GM12878 (cell line): ENCODE data around the gene CCL22. TPM values are rescaled to one million over a fixed set of nuclear protein-coding genes. Genes with fewer than 3 reads are reported as not detected.

ENCODE experiments used
- CEBPZ ChIP-seq: fragments of 150-350 bp; IDR thresholded peaks from 2 replicates; pipeline ENCODE4 v1.6.1; 2016; ENCODE audit warnings: low read depth, low read length
- CHD2 ChIP-seq: IDR thresholded peaks from 2 replicates; pipeline ENCODE4 v1.6.1; 2011; ENCODE audit warnings: low read depth, low read length, improper control_type of control experiment, borderline replicate concordance
- ETV6 ChIP-seq, 2 experiments: fragments of 450-650 bp in 1 of 2; IDR thresholded peaks in 1 of 2; conservative IDR thresholded peaks in 1 of 2; 2 replicates each; pipeline ENCODE4 v1.6.1; 2014; ENCODE audit warnings: antibody characterized with exemption in 1 of 2, borderline replicate concordance in 1 of 2, low read depth in 1 of 2, mild to moderate bottlenecking in 1 of 2, moderate library complexity in 1 of 2
- FOXM1 ChIP-seq: IDR thresholded peaks from 2 replicates; pipeline ENCODE4 v1.6.1; 2012; ENCODE audit warnings: low read depth, mild to moderate bottlenecking, inconsistent platforms, low read length, moderate library complexity
- GABPA ChIP-seq: IDR thresholded peaks from 2 replicates; pipeline ENCODE4 v1.6.1; 2014; ENCODE audit warnings: antibody characterized with exemption, low read depth, mild to moderate bottlenecking, inconsistent platforms
- HDAC6 ChIP-seq: fragments of 200-600 bp; sonication (generic); IDR thresholded peaks from one replicate; pipeline ENCODE4 v1.8.0; 2017; ENCODE audit warnings: antibody characterized with exemption; ENCODE audit not compliant: unreplicated experiment
- IRF4 ChIP-seq: IDR thresholded peaks from 2 replicates; pipeline ENCODE4 v1.6.1; 2011; ENCODE audit warnings: low read depth, low read length
- MEF2B ChIP-seq: fragments of 450-650 bp; IDR thresholded peaks from 2 replicates; pipeline ENCODE4 v1.6.1; 2018; ENCODE audit warnings: mild to moderate bottlenecking, moderate library complexity; ENCODE audit not compliant: partially characterized antibody, poor library complexity, severe bottlenecking
- PAX5 ChIP-seq: IDR thresholded peaks from 2 replicates; pipeline ENCODE4 v1.6.1; 2011; ENCODE audit warnings: low read depth, low read length, borderline replicate concordance
- RAD21 ChIP-seq: IDR thresholded peaks from 2 replicates; pipeline ENCODE4 v1.6.1; 2011; ENCODE audit warnings: mild to moderate bottlenecking, low read depth, low read length, moderate library complexity; ENCODE audit not compliant: insufficient read depth
- RCOR1 ChIP-seq: conservative IDR thresholded peaks from 2 replicates; pipeline ENCODE4 v1.6.1; 2012; ENCODE audit warnings: low read depth, low read length, improper control_type of control experiment
- RELB ChIP-seq: fragments of 450-650 bp; IDR thresholded peaks from 2 replicates; pipeline ENCODE4 v1.6.1; 2017; ENCODE audit warnings: low read depth, mild to moderate bottlenecking, moderate library complexity
- SKIL ChIP-seq: fragments of 450-650 bp; IDR thresholded peaks from 2 replicates; pipeline ENCODE4 v1.6.1; 2017; ENCODE audit warnings: mild to moderate bottlenecking, low read depth, inconsistent platforms; ENCODE audit not compliant: poor library complexity, severe bottlenecking
- SPI1 ChIP-seq: IDR thresholded peaks from 2 replicates; pipeline ENCODE4 v1.6.1; 2011; ENCODE audit warnings: low read depth, mild to moderate bottlenecking, low read length, moderate library complexity, borderline replicate concordance; ENCODE audit not compliant: insufficient read depth
- SUPT20H ChIP-seq: IDR thresholded peaks from 2 replicates; pipeline ENCODE4 v1.6.1; 2011; ENCODE audit warnings: low read depth, mild to moderate bottlenecking, low read length, moderate library complexity, borderline replicate concordance; ENCODE audit not compliant: control insufficient read depth
- WRNIP1 ChIP-seq: IDR thresholded peaks from 2 replicates; pipeline ENCODE4 v1.6.1; 2011; ENCODE audit warnings: low read depth, low read length, improper control_type of control experiment, borderline replicate concordance
- YY1 ChIP-seq: IDR thresholded peaks from 2 replicates; pipeline ENCODE4 v1.6.1; 2011; ENCODE audit warnings: low read depth, mild to moderate bottlenecking, low read length
- polyA plus RNA-seq, 11 experiments: library from polyadenylated mRNA; depleted of rRNA in 4 of 11; unstranded in 6 of 11; stranded (reverse) in 5 of 11; fragments of >200 nt; fragmentation: Nextera tagmentation in 4 of 11; fragmentation: Illumina TruSeq in 1 of 11; extraction: Ambion mirVana in 4 of 11; extraction: Trizol in 1 of 11; gene quantifications; 1 replicate in 1 of 11; 2 replicates in 10 of 11; pipeline versions ENCODE4 v1.2.1 to v1.2.3, GENCODE V29; 2011 to 2016; ENCODE audit warnings: inconsistent platforms in 2 of 11, missing spikeins in 2 of 11, low read depth in 1 of 11
- total RNA-seq, 4 experiments: library from RNA; depleted of rRNA in 3 of 4; stranded (reverse); fragments of >200 nt in 3 of 4; fragmentation: Illumina TruSeq in 1 of 4; extraction: Trizol in 1 of 4; gene quantifications; 2 replicates each; pipeline versions ENCODE4 v1.2.1 to v1.2.3, GENCODE V29; 2013 to 2021
- TF ChIP-seq, protein P1 (sequence below): IDR thresholded peaks from 2 replicates; pipeline ENCODE4 v1.6.1; 2011; ENCODE audit warnings: borderline replicate concordance, low read depth, mild to moderate bottlenecking, moderate library complexity, low read length; ENCODE audit not compliant: insufficient read depth, poor library complexity, severe bottlenecking
- TF ChIP-seq, protein P2 (sequence below): fragments of 450-650 bp; IDR thresholded peaks from 2 replicates; pipeline ENCODE4 v1.6.1; 2017; ENCODE audit warnings: mild to moderate bottlenecking

CCL22 gene
- total and polyA plus RNA-seq, 10 of the 15 experiments (the other 5 are each of a cell fraction or from before 2014, with no cell fraction given) = 38.0 to 704 (median 349) TPM

- TF ChIP-seq ETV6 (conservative IDR thresholded peaks at IDR 0.05 in 1 of 2, IDR thresholded peaks at IDR 0.05 in 1 of 2; ENCODE audit: borderline replicate concordance in 1 of 2, low read depth in 1 of 2) (peak in 1 of 2 experiments; percentile 64; a peak in 1 of 4 replicates), RAD21 (no peak), CEBPZ (no peak), FOXM1 (no peak), HDAC6 (no peak), RELB (no peak; the same call in 1 of the 2 replicates), GABPA (no peak), SKIL (no peak), SUPT20H (no peak), RCOR1 (no peak), CHD2 (no peak), YY1 (peak; percentile 70), WRNIP1 (no peak), MEF2B (no peak), PAX5 (peak; percentile 95), SPI1 (peak; percentile 85), IRF4 (peak; percentile 48)
- TF ChIP-seq, protein P1, sequence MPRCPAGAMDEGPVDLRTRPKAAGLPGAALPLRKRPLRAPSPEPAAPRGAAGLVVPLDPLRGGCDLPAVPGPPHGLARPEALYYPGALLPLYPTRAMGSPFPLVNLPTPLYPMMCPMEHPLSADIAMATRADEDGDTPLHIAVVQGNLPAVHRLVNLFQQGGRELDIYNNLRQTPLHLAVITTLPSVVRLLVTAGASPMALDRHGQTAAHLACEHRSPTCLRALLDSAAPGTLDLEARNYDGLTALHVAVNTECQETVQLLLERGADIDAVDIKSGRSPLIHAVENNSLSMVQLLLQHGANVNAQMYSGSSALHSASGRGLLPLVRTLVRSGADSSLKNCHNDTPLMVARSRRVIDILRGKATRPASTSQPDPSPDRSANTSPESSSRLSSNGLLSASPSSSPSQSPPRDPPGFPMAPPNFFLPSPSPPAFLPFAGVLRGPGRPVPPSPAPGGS = no peak
- TF ChIP-seq, protein P2, sequence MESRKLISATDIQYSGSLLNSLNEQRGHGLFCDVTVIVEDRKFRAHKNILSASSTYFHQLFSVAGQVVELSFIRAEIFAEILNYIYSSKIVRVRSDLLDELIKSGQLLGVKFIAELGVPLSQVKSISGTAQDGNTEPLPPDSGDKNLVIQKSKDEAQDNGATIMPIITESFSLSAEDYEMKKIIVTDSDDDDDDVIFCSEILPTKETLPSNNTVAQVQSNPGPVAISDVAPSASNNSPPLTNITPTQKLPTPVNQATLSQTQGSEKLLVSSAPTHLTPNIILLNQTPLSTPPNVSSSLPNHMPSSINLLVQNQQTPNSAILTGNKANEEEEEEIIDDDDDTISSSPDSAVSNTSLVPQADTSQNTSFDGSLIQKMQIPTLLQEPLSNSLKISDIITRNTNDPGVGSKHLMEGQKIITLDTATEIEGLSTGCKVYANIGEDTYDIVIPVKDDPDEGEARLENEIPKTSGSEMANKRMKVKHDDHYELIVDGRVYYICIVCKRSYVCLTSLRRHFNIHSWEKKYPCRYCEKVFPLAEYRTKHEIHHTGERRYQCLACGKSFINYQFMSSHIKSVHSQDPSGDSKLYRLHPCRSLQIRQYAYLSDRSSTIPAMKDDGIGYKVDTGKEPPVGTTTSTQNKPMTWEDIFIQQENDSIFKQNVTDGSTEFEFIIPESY = no peak
Measured at GRCh38 chr16:57413301-57413730, 54.7 kb downstream of the CCL22 start (continued).
